Activated T-cell treated with anti-CD3 and anti-CD28 coated beads, Interleukin-2, amount 50 U/mL, for 1 hour (primary cell): ENCODE results near the gene P3R3URF.
"Not testable (repeated sequence)": the region's sequence is repeated elsewhere in the genome, so short reads cannot be mapped to it uniquely, and the experiment has no call there.

Experiments used
- DNase-seq: peaks from one replicate; pipeline ENCODE4 v3.0.0-alpha.2; 2020

The P3R3URF gene

DNA sequence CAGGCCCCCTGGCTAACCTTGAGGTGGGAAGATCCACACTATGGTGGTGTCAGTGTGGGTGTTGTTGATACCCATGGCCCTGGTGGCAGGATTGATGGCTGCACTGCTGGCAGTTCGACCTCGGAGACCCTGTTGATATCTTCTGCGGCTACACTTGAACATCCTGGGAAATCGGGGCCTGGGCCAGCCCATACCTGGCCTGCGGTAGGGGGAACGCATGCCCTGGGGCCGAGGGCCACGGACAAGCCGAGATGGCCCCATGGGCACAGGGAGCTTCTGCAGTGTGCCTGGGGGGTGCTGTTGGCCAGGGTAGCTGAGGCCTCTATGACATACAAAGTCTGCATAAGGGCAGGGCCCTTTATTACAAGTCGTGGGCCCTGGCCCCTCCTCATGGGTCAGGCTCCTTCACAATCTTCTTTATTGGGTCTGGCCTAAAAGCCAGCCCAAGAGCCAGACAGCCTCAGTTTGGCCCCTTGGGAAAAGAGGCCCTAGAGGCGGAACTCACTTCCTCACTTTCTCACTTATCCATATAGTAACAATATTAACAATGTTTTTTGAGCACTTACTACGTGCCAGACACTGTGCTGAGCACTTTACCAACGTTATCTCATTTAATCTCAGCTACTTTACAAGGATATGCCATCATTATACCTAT lies at the start of gene P3R3URF:
P3R3URF (minus strand) TSS at position 278 of the 655 bp plus-strand sequence; CDS start at position 261, 17 bp downstream.
- no peak for DNase-seq

GRCh38 chr1:46224966-46225365 lies 48.7 kb upstream of the P3R3URF start:
- DNase-seq, result no peak

DNA sequence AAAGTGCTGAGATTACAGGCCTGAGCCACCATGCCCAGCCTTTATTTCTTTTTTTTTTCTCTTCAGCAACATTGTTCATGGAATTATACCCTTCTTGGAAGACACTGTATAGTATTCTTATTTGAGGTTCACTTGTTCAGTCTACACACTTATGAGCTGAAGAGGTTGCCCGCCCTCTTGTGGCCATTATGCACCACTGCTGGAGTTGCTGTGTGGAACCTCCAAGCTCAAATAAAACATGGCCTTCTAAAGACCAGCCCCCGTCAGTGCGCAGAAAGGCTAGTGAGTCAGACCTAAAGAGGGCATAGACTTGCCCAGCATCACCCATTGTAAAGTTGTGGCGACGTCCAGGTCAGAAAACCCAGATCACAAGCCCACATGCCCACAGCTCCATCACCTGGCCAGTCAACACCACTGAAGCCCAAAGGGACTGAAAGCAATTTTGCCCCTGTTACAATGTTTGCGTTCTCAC lies 47.2 kb upstream of the P3R3URF start:
- peak; percentile 49 for DNase-seq

DNA sequence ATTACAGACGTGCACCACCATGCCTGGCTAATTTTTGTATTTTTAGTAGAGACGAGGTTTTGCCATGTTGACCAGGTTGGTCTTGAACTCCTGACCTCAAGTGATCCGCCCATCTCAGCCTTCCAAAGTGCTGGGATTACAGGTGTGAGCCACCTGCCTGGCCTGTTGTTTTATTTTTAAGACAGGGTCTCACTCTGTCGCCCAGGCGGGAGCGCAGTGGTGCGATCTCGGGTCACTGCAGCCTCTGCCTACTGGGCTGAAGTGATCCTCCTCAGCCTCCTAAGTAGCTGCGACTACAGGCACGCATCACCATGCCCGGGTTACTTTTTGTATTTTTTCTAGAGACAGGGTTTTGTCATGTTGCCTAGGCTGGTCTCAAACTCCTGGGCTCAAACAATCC lies 46.8 kb upstream of the P3R3URF start:
- DNase-seq, result not testable (repeated sequence)

GRCh38 chr1:46221749-46222148 lies 45.5 kb upstream of the P3R3URF start:
- DNase-seq, result no peak

DNA sequence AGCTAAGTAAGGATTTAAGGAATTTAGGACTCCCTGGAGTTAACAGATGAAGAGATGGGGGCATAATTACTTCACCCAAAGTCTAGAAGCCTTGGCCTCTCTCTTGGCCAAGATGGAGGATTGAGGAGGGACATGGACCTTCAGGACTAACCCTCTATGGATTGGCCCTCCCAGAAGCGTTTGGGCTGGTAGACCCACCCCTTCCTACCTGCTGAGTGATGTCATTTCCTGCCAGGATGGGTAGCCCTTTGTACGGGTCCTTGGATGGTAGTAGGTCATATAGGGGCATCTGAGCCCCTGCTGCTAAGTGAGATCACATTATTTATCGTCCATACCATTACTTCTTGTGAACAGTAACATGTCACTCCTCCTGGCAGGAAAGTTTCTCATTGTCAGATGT lies 44.5 kb upstream of the P3R3URF start:
- no peak for DNase-seq

DNA sequence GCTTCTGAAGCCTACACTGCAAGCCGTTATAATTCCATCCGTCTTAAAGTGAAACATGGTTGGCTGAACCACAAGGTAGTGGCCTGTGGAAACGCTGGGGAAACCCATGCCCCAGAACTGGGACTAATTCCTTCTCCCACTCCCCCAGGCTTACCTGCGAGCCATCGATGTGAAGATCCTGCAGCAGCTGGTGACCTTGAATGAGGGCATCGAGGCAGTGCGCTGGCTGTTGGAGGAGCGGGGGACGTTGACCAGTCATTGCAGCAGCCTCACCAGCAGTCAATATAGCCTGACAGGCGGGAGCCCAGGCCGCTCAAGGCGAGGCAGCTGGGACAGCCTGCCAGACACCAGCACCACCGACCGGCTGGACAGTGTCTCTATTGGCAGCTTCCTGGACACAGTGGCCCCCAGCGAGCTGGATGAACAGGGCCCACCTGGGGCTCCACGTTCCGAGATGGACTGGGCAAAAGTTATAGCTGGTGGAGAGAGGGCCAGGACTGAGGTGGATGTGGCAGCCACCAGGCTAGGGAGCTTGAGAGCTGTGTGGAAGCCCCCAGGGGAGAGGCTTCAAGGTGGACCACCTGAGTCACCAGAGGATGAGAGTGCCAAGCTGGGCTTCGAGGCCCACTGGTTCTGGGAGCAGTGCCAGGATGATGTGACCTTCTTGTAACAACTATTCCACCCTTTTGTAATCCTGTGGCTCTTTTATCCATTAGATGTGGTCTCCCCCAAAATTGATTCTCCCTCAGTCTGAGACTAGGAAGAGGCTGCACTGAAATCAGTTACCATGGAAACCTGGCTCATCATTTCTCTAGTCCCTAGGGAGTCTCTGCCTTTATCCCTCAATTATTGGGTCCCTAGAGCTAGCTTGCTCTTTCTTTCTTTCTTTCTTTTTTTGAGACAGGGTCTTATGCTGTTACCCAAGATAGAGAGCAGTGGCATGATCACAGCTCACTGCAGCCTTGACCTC lies 43.5 kb upstream of the P3R3URF start:
- no peak for DNase-seq

DNA sequence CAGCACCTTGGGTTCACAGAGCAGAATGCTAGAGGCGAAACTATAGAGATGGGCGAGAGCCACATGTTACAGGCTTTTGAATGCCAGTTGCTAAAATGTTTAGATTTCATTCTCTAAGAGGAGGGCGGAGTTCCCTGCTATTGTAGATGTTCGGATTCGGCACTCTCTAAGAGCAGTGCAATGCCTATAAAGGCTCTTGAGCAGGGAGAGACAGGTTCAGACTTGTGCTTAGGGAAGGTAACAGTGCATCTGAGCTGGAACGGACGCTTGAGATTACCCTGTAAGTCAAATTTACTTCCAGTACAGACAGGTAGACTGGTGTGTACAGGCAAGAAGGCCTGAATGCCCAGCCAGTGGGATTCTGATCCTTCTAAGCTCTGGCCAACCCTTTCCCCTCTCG lies 42.2 kb upstream of the P3R3URF start:
- DNase-seq, result no peak

DNA sequence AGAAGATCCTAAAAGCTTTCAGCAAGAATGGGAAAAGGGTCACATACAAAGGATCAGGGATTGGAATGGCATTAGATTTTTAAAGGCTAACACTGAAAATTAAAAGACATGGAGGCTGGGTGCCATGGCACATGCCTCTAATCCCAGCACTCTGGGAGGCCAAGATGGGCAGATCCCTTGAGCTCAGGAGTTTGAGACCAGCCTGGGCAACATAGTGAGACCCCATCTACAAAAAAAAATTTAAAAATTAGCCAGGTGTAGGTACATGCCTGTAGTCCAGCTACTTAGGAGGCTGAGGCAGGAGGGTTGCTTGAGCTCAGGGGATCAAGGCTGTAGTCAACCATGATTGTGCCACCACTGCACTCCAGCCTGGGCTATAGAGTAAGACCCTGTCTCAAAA lies 39.2 kb upstream of the P3R3URF start:
- DNase-seq, result no peak

- DNase-seq, result no peak
These were observed 34.8 kb upstream of the P3R3URF start for GRCh38 chr1:46211051-46211450.

- DNase-seq, result no peak
These were observed 34.3 kb upstream of the P3R3URF start for GRCh38 chr1:46210561-46210960.

GRCh38 chr1:46206399-46206798 lies 30.1 kb upstream of the P3R3URF start:
- DNase-seq, result no peak

DNA sequence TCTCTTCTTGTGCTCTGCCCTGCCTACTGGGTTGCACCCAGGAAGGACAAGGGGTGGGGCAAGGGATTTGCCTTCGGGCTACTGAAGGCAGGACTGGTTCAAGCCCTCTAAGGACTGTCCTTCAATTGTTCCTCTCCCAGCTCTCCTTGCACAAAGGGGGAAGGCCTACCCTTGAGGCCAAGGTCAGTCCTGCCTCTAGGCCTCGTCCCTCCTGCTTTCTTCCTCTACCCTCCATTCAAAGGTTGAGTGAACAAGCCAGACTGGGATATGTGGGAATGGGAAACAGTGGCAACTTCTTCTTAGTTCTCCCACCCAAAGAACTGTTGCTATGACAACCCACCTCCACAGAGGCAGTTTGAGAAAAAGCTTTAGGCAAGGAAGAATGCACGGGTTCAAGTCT lies 29.5 kb upstream of the P3R3URF start:
- DNase-seq, result no peak

DNA sequence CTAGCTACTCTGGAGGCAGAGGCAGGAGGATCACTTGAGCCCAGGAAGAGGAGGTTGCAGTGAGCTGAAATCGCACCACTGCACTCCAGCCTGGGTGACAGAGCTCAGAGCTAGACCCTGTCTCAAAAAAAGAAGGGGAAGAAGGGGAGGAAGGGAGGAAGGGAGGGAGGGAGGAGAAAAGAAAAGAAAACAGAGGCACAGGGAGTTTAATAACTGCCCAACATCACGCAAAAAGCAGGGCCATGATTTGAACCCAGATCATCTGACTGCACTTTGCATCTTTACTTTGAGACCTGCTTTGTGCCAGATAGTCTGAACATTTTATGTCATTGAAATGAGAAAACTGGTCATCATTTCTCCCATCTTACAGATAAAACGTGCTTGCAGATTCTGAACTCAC lies 28.9 kb upstream of the P3R3URF start:
- DNase-seq, result no peak

GRCh38 chr1:46204406-46204742 lies 28.1 kb upstream of the P3R3URF start:
- no peak for DNase-seq

DNA sequence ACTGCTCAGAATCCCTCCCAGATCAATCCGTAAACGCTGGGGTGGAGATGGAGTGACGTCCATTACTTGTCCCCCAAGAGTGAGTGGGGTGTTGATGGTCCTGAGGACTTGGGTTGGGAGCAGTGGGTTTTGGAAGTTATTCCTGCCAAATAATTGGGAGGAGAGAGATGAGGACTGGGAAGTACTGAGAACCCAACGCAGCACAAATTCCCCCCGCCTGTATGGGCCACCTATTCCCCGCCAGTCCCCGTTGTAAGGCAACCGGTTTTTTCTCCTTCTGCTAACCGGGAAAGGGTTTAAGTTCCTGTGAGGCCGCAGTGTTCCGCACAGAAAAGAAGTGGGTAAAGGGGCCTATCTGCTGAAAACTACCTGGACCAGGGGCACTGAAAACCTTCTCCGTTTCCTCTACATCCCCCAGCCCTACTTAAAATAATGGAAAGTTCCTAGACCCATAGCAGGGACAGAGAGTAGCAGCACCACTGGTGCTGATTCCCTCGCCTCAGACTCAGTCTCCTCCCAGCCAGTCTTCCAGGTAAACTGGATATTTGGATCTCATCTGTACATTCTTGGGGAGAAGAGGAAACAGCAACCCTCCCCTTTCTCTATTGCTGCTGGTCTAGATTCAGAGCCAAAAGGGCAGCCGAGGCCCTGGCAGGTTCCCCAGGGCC lies 27.6 kb upstream of the P3R3URF start:
- DNase-seq, result no peak

GRCh38 chr1:46199233-46199749 lies 23.0 kb upstream of the P3R3URF start:
- no peak for DNase-seq

DNA sequence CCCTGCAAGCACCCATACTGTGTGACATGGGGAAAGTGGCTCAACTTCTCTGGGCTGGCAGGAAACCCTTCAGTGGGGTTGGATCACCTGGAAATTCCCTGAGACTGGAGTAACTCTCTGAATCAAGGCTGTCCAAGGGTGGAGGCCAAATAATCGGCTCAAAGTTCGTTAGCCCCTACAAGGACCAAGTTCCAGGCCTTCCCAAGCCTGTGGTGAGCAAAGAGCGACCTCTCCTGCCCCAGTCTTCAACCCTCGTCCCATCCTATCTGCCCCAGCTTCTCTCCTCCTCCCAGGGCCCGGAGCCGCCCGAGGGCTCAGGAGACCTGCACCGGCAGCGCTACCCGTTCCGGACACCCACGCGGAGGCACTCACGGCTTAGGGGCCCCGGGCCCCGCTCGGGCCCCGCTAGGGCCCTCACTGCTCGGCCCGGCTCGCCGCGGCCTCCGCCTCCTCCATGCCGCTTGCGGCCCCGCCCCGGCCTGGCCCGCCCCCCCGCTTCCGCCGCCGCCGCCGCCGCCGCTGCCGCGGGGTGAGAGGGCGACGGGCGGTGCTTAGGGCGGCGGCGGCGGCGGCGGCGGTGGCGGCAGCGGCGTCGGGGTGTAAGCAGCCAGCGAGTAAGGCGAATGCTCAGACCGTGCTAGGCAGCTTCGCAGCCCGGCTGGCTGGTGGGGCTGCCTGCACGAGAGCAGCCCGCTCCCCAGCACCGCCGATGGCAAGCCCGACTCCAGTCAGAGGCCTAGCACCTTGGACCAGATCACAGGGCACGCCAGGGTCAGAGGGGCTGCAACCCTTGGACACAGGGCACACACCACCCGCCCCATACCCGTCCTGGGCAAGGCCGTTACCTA lies 21.9 kb upstream of the P3R3URF start, which contains the start of gene POMGNT1:
POMGNT1 (minus strand) TSS at position 471 of the 848 bp plus-strand sequence. CDS start 613 bp downstream, outside the sequence.
- peak; percentile 83 for DNase-seq

DNA sequence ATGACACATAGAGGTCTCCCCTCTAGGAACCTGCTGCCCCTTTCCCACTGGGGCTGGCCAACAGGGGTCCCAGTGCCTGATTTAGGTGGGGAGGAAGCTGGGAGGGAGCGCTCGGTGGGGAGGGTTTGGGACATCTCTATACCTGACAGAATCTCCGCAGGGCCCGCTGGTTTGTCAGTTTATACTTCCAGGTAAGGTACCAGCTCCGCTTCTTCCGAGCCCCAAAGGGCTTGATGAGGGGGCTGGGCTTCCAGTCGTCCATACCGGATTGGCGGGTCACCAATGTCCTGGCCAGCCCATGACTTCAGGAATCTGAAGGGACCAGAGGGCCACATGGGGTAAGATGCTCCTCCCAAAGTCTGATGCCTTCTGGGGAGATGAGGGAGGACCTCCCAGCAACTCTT lies 21.3 kb upstream of the P3R3URF start:
- DNase-seq, result no peak

GRCh38 chr1:46196609-46197008 lies 20.3 kb upstream of the P3R3URF start:
- no peak for DNase-seq

DNA sequence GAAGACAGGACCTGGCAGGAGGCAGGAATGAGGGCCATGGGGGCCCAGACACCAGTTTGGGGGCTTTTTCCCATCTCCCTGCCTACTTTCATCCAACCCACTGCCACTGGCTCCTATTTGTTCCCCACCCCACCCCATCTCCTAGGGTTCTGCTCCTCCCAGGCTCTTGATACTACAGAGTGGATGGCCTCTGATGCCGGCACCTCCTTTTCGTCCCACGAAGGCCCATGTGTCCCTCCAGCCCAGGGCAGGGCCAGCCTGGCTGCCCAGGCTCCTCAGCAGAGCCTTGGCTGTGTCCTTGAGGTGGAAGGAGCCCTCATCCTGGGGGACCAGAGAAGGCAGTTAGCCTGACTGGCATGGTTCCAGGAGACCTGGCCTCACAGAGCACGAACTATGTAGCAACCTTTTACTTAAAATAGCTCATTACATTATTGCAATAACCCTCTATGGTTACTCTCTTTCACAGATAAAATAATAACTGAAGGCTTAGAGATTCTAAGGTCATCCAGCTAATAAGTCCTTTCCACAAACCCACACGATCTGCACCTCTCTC lies 18.4 kb upstream of the P3R3URF start:
- no peak for DNase-seq
